Fibroblast of lung (primary cell): Measurements from ENCODE around the gene TENM3.

Source experiments
- EZH2 ChIP-seq: IDR thresholded peaks from 2 replicates; pipeline ENCODE4 v1.5.1; 2012; ENCODE audit warnings: low read length, control low read depth, mild to moderate bottlenecking; ENCODE audit errors: missing control alignments
- TF ChIP-seq, protein P1 (sequence below), 2 donors: IDR thresholded peaks in 1 of 2; conservative IDR thresholded peaks in 1 of 2; 1 replicate in 1 of 2; 2 replicates in 1 of 2; pipeline ENCODE4 v1.5.1; 2011 to 2012; ENCODE audit warnings: low read length in 2 of 2, control low read depth in 1 of 2, inconsistent platforms in 1 of 2, low read depth in 1 of 2, mild to moderate bottlenecking in 1 of 2

DNA sequence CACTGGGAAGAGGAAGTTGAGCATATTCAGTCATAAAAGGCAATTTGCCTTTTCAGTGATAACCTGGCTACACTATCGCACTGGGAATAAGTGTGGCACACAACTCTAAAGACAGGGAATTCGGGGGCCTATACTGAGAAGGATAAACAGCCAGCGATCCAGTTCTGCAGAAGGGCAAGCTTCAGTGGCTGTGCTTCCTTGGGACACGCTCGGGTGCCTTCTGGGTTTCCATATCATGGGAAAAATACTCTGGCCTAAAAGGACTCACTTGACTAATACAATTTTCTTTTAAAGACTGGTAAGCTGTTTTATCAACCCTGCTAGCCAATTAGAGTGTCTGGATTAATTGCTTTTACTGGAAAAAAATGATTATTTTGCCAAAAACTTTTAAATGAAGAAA lies 58.5 kb downstream of the TENM3 start:
- TF ChIP-seq, protein P1, sequence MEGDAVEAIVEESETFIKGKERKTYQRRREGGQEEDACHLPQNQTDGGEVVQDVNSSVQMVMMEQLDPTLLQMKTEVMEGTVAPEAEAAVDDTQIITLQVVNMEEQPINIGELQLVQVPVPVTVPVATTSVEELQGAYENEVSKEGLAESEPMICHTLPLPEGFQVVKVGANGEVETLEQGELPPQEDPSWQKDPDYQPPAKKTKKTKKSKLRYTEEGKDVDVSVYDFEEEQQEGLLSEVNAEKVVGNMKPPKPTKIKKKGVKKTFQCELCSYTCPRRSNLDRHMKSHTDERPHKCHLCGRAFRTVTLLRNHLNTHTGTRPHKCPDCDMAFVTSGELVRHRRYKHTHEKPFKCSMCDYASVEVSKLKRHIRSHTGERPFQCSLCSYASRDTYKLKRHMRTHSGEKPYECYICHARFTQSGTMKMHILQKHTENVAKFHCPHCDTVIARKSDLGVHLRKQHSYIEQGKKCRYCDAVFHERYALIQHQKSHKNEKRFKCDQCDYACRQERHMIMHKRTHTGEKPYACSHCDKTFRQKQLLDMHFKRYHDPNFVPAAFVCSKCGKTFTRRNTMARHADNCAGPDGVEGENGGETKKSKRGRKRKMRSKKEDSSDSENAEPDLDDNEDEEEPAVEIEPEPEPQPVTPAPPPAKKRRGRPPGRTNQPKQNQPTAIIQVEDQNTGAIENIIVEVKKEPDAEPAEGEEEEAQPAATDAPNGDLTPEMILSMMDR (conservative IDR thresholded peaks at IDR 0.05 in 1 of 2, IDR thresholded peaks at IDR 0.05 in 1 of 2; ENCODE audit: low read depth in 1 of 2, low read length in 2 of 2) = no peak
- TF ChIP-seq EZH2 = no peak
